ENCODE data around the gene ATP10B.

The ATP10B gene

GRCh38 chr5:160750938-160751657 lies 100.9 kb downstream of the ATP10B start:
- TF ChIP-seq CTCF (conservative IDR thresholded peaks at IDR 0.05; ENCODE audit: low read depth, low read length): no peak
- no peak for DNase-seq (ENCODE audit: low read depth)
- no peak overlapping the region for H3K4me3 ChIP-seq (ENCODE audit: low read length)

- no peak for TF ChIP-seq CTCF (conservative IDR thresholded peaks at IDR 0.05; ENCODE audit: low read depth, low read length)
- no peak for DNase-seq (ENCODE audit: low read depth)
- H3K4me3 ChIP-seq (ENCODE audit: low read length): no peak overlapping the region
Measured at GRCh38 chr5:160749682-160750081, 102.3 kb downstream of the ATP10B start.

- no peak for TF ChIP-seq CTCF (conservative IDR thresholded peaks at IDR 0.05; ENCODE audit: low read depth, low read length)
- no peak overlapping the region for H3K4me3 ChIP-seq (ENCODE audit: low read length)
- no peak for DNase-seq (ENCODE audit: low read depth)
Measured at GRCh38 chr5:160749026-160749425, 103.0 kb downstream of the ATP10B start.

- H3K4me3 ChIP-seq (ENCODE audit: low read length): no peak overlapping the region
- DNase-seq (ENCODE audit: low read depth): no peak
- TF ChIP-seq CTCF (conservative IDR thresholded peaks at IDR 0.05; ENCODE audit: low read depth, low read length): no peak
Measured at GRCh38 chr5:160747987-160748386, 104.0 kb downstream of the ATP10B start.

- no peak for DNase-seq (ENCODE audit: low read depth)
- no peak overlapping the region for H3K4me3 ChIP-seq (ENCODE audit: low read length)
- TF ChIP-seq CTCF (conservative IDR thresholded peaks at IDR 0.05; ENCODE audit: low read depth, low read length): no peak
Measured at GRCh38 chr5:160747559-160747958, 104.5 kb downstream of the ATP10B start.

GRCh38 chr5:160744268-160745101 lies 107.5 kb downstream of the ATP10B start:
- DNase-seq (ENCODE audit: low read depth): no peak
- no peak overlapping the region for H3K4me3 ChIP-seq (ENCODE audit: low read length)
- TF ChIP-seq CTCF (conservative IDR thresholded peaks at IDR 0.05; ENCODE audit: low read depth, low read length): no peak
